Measurements from ENCODE around the gene CLEC3B. TPM values are rescaled to one million over a fixed set of nuclear protein-coding genes. Genes with fewer than 3 reads are reported as not detected.
"Not testable (repeated sequence)": the region's sequence is repeated elsewhere in the genome, so short reads cannot be mapped to it uniquely, and the experiment has no call there.

CLEC3B gene
- total and polyA plus RNA-seq, 10 of the 15 experiments (the other 5 are each of a cell fraction or from before 2014, with no cell fraction given), result 0.23 TPM; not detected in 9

DNA sequence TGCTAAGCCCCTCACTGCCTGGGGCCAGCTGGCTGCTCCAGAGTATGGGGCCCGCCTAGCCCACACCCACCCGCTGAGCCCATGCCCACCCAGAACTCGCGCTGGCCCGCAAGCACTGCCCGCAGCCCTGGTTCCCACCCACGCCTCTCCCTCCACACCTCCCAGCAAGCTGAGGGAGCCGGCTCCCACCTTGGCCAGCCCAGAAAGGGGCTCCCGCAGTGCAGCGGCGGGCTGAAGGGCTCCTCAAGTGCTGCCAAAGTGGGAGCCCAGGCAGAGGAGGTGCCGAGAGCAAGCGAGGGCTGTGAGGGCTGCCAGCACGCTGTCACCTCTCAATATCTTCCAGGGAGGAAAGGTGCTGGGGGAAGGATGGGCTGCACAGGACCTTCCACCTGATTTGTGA, 39.8 kb upstream of the CLEC3B start:
- H2AFZ ChIP-seq (ENCODE audit: control insufficient read depth, low read depth, low read length); DNase-seq (ENCODE audit: low read depth, low spot score); H4K20me1 ChIP-seq (ENCODE audit: control insufficient read depth, insufficient read depth); FAIRE-seq; intact Hi-C loops (cut with micrococcal nuclease; ENCODE audit: unreplicated experiment); H3K4me3 ChIP-seq; H3K9ac ChIP-seq (ENCODE audit: control insufficient read depth, insufficient read depth, low read length); H3K4me2 ChIP-seq (ENCODE audit: control insufficient read depth, insufficient read depth); BruUV-seq (replicated peaks); in situ Hi-C loops (cut with MboI); H3K27me3 ChIP-seq (replicated peaks in 1 of 2; ENCODE audit: control insufficient read depth in 2 of 2, insufficient read depth in 2 of 2, low read length in 1 of 2); H3K27ac ChIP-seq (ENCODE audit: control insufficient read depth, insufficient read depth); ATAC-seq; H3K9me3 ChIP-seq (replicated peaks; ENCODE audit: control insufficient read depth, insufficient read depth, low read length): not testable (repeated sequence)
- ChIA-PET POLR2A (interaction anchor here (5.5 kb wide), 1 partner anchor 9 kb away, joined by 62 read pairs; no protein-coding TSS in a partner anchor), CTCF (interaction anchor here (0.8 to 3.3 kb wide), 7 partner anchors 9 to 168 kb away, joined by 3 to 22 read pairs (median 3); partner anchors contain the start of gene CLEC3B), SMC1A (ENCODE audit: uncharacterized antibody, unreplicated experiment) (interaction anchor here (1.0 to 8.7 kb wide), 4 partner anchors 9 to 19 kb away, joined by 3 to 97 read pairs (median 13); partner anchors contain the start of genes EXOSC7 and ZDHHC3), RAD21 (ENCODE audit: unreplicated experiment) (interaction anchor here (1.0 to 3.6 kb wide), 3 partner anchors 9 to 72 kb away, joined by 4 to 39 read pairs (median 6); no protein-coding TSS in a partner anchor)
- H3K36me3 ChIP-seq (ENCODE audit: control insufficient read depth in 2 of 2, insufficient read depth in 2 of 2, low read length in 1 of 2), result peaks cover 8 to 16% of the 10 kb centered on the region in 2 experiments; a peak in 3 of 4 replicates
- H3K4me1 ChIP-seq (ENCODE audit: control insufficient read depth, insufficient read depth, low read length), result peaks cover 17% of the 10 kb centered on the region
- over 99% methylated on average over 13 of the region's 14 CpGs for WGBS (ENCODE audit: insufficient coverage, insufficient replicate concordance, low lambda C conversion rate, missing lambda C conversion rate)
- peaks cover 41% of the 10 kb centered on the region for H3K79me2 ChIP-seq (ENCODE audit: control insufficient read depth, insufficient read depth, low read length)

DNA sequence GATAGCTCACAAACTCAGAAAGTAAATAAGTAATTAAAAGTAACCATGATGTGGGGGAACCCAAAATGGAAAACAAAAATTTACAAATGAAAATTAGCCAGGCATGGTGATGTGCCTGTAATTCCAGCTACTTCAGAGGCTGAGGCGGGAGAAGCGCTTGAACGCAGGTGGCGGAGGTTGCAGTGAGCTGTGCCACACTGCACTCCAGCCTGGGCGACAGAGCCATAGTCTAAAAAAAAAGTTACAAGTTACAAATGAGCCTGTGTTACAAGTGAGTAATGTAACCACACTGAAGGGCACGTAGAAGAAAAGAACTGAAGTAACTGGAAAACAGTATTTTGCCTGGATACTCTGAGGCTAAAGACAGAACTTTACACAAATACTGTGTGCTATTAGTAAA, 38.8 kb upstream of the CLEC3B start:
- ChIA-PET POLR2A (interaction anchor here (0.7 kb wide), 1 partner anchor 84 kb away, joined by 3 read pairs; no protein-coding TSS in a partner anchor), SMC1A (ENCODE audit: uncharacterized antibody, unreplicated experiment) (interaction anchor here (0.7 to 8.7 kb wide), 8 partner anchors 8 to 223 kb away, joined by 3 to 97 read pairs (median 3); partner anchors contain the start of genes EXOSC7 and ZDHHC3), CTCF (interaction anchor here (0.7 to 3.3 kb wide), 16 partner anchors 10 to 175 kb away, joined by 3 to 22 read pairs (median 4); partner anchors contain the start of genes EXOSC7 and ZDHHC3), RAD21 (ENCODE audit: unreplicated experiment) (interaction anchor here (1.0 to 1.8 kb wide), 2 partner anchors 20 to 73 kb away, joined by 4 to 6 read pairs; no protein-coding TSS in a partner anchor)
- DNase-seq (ENCODE audit: low read depth, low spot score), result no peak
- WGBS (ENCODE audit: insufficient coverage, insufficient replicate concordance, low lambda C conversion rate, missing lambda C conversion rate), result 98% methylated on average over 6 of the region's 6 CpGs
- in situ Hi-C loops (cut with MboI), result no loop called here
- TSS peak; percentile 16 for BruUV-seq (replicated peaks)
- ATAC-seq, result no peak
- Histone ChIP-seq H3K4me2 (ENCODE audit: control insufficient read depth, insufficient read depth) (no peak overlapping the region), H3K4me1 (ENCODE audit: control insufficient read depth, insufficient read depth, low read length) (peaks cover 10% of the 10 kb centered on the region), H3K9ac (ENCODE audit: control insufficient read depth, insufficient read depth, low read length) (no peak overlapping the region), H3K79me2 (ENCODE audit: control insufficient read depth, insufficient read depth, low read length) (peaks cover 31% of the 10 kb centered on the region), H3K36me3 (ENCODE audit: control insufficient read depth in 2 of 2, insufficient read depth in 2 of 2, low read length in 1 of 2) (peaks cover 14 to 21% of the 10 kb centered on the region in 2 experiments; a peak in 3 of 4 replicates), H2AFZ (ENCODE audit: control insufficient read depth, low read depth, low read length) (no peak overlapping the region), H3K27me3 (replicated peaks in 1 of 2; ENCODE audit: control insufficient read depth in 2 of 2, insufficient read depth in 2 of 2, low read length in 1 of 2) (no peaks in the 10 kb centered on the region), H3K9me3 (replicated peaks; ENCODE audit: control insufficient read depth, insufficient read depth, low read length) (no peaks in the 10 kb centered on the region), H4K20me1 (ENCODE audit: control insufficient read depth, insufficient read depth) (no peaks in the 10 kb centered on the region), H3K27ac (ENCODE audit: control insufficient read depth, insufficient read depth) (no peak overlapping the region), H3K4me3 (no peak overlapping the region)
- intact Hi-C loops (cut with micrococcal nuclease; ENCODE audit: unreplicated experiment), result no loop called here
- FAIRE-seq, result no peak
- TF ChIP-seq ATF7 (IDR thresholded peaks at IDR 0.05; ENCODE audit: low read depth) (no peak), NFYB (IDR thresholded peaks at IDR 0.05; ENCODE audit: insufficient read depth, low read depth, low read length) (no peak), SRF (IDR thresholded peaks at IDR 0.05; ENCODE audit: low read depth in 2 of 2, low read length in 2 of 2) (no peak), TCF7 (IDR thresholded peaks at IDR 0.05; ENCODE audit: borderline replicate concordance) (no peak)
- TF ChIP-seq, protein P1, sequence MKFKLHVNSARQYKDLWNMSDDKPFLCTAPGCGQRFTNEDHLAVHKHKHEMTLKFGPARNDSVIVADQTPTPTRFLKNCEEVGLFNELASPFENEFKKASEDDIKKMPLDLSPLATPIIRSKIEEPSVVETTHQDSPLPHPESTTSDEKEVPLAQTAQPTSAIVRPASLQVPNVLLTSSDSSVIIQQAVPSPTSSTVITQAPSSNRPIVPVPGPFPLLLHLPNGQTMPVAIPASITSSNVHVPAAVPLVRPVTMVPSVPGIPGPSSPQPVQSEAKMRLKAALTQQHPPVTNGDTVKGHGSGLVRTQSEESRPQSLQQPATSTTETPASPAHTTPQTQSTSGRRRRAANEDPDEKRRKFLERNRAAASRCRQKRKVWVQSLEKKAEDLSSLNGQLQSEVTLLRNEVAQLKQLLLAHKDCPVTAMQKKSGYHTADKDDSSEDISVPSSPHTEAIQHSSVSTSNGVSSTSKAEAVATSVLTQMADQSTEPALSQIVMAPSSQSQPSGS (IDR thresholded peaks at IDR 0.05; ENCODE audit: low read length), result no peak
- TF ChIP-seq, protein P2, sequence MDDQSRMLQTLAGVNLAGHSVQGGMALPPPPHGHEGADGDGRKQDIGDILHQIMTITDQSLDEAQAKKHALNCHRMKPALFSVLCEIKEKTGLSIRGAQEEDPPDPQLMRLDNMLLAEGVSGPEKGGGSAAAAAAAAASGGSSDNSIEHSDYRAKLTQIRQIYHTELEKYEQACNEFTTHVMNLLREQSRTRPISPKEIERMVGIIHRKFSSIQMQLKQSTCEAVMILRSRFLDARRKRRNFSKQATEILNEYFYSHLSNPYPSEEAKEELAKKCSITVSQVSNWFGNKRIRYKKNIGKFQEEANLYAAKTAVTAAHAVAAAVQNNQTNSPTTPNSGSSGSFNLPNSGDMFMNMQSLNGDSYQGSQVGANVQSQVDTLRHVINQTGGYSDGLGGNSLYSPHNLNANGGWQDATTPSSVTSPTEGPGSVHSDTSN (IDR thresholded peaks at IDR 0.05; ENCODE audit: insufficient replicate concordance, low read depth, low read length), result no peak
- TF ChIP-seq, protein P3, sequence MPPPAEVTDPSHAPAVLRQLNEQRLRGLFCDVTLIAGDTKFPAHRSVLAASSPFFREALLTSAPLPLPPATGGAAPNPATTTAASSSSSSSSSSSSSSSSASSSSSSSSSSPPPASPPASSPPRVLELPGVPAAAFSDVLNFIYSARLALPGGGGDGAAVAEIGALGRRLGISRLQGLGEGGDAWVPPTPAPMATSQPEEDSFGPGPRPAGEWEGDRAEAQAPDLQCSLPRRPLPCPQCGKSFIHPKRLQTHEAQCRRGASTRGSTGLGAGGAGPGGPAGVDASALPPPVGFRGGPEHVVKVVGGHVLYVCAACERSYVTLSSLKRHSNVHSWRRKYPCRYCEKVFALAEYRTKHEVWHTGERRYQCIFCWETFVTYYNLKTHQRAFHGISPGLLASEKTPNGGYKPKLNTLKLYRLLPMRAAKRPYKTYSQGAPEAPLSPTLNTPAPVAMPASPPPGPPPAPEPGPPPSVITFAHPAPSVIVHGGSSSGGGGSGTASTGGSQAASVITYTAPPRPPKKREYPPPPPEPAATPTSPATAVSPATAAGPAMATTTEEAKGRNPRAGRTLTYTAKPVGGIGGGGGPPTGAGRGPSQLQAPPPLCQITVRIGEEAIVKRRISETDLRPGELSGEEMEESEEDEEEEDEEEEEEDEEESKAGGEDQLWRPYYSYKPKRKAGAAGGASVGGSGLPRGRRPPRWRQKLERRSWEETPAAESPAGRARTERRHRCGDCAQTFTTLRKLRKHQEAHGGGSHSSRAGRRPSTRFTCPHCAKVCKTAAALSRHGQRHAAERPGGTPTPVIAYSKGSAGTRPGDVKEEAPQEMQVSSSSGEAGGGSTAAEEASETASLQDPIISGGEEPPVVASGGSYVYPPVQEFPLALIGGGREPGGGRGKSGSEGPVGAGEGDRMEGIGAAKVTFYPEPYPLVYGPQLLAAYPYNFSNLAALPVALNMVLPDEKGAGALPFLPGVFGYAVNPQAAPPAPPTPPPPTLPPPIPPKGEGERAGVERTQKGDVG (CRISPR knock-in tag; IDR thresholded peaks at IDR 0.05), result no peak
- TF ChIP-seq, protein P4, sequence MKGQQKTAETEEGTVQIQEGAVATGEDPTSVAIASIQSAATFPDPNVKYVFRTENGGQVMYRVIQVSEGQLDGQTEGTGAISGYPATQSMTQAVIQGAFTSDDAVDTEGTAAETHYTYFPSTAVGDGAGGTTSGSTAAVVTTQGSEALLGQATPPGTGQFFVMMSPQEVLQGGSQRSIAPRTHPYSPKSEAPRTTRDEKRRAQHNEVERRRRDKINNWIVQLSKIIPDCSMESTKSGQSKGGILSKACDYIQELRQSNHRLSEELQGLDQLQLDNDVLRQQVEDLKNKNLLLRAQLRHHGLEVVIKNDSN (IDR thresholded peaks at IDR 0.05; ENCODE audit: borderline replicate concordance, extremely low read length, insufficient read depth, low read depth, low read length), result no peak
